Heart left ventricle (tissue), 13 donors: ENCODE measurements around the gene SLC46A3.
"Not testable (repeated sequence)": the region's sequence is repeated elsewhere in the genome, so short reads cannot be mapped to it uniquely, and the experiment has no call there.

Experiments used
- POLR2A ChIP-seq, 2 donors: fragments of 450-650 bp; IDR thresholded peaks; one replicate each; pipeline ENCODE4 v1.6.1; 2017; ENCODE audit warnings: antibody characterized with exemption in 2 of 2, mild to moderate bottlenecking in 2 of 2, moderate library complexity in 2 of 2
- TF ChIP-seq, protein P1 (sequence below), 12 donors: fragments of 200-600 bp; sonication (generic) in 4 of 12; IDR thresholded peaks; one replicate each; pipeline versions ENCODE4 v1.5.0 to v1.8.0; 2018 to 2022; ENCODE audit warnings: antibody characterized with exemption in 12 of 12, mild to moderate bottlenecking in 5 of 12
- donor health status: ischemic (EF 13 %, LVEDD 7.1; RV severe dilation, severe dysfunction).
- donor health status: DM: no; HTN: yes; CAD: no.
- donor health status: DM: no; HTN: no; CAD: no.
- donor health status: ischemic (EF 25% LVEDD 6.9; RV normal size, moderate dysfunction).
- donor health status: ischemic (EF 25% LVEDD 5.7; RV mildly dilated, moderate dysfunction).
- donor health status: ischemic (EF 35%, LVEDD 5.7; RV mildly dilated, moderate dysfunction).
- donor health status: nonischemic (EF 11% LVEDD 7.7; RV severe dilation, severe dysfunction).
- donor health status: DM: yes; HTN: yes; CAD: no.
- donor health status: PGD.
- donor health status: ischemic (EF 29% LVEDD 5.4; RV normal size, mild dysfunction).
- donor health status: nonischemic (EF 23%, LVEDD 6.1; RV moderate dilation, normal function).

DNA sequence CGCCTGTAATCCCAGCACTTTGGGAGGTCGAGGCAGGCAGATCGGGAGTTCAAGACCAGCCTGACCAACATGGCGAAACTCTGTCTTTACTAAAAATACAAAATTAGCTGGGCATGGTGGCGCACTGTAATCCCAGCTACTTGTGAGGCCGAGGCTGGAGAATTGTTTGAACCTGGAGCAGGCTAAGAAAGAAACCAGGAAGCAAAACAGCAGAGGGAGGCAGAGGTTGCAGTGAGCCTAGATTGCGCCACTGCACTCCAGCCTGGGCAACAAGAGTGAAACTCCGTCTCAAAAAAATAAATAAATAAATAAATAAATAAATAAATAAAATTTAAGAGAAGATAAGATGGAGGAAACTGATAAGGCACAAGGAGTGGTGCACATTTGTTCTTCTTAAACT is 35.6 kb downstream of the SLC46A3 start:
- TF ChIP-seq, protein P1, sequence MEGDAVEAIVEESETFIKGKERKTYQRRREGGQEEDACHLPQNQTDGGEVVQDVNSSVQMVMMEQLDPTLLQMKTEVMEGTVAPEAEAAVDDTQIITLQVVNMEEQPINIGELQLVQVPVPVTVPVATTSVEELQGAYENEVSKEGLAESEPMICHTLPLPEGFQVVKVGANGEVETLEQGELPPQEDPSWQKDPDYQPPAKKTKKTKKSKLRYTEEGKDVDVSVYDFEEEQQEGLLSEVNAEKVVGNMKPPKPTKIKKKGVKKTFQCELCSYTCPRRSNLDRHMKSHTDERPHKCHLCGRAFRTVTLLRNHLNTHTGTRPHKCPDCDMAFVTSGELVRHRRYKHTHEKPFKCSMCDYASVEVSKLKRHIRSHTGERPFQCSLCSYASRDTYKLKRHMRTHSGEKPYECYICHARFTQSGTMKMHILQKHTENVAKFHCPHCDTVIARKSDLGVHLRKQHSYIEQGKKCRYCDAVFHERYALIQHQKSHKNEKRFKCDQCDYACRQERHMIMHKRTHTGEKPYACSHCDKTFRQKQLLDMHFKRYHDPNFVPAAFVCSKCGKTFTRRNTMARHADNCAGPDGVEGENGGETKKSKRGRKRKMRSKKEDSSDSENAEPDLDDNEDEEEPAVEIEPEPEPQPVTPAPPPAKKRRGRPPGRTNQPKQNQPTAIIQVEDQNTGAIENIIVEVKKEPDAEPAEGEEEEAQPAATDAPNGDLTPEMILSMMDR (IDR thresholded peaks at IDR 0.05), result not testable (repeated sequence)
- TF ChIP-seq POLR2A (IDR thresholded peaks at IDR 0.05), result not testable (repeated sequence)
